Stimulated activated memory B cell treated with anti-CD40 and anti-IgM and Interleukin-4, amounts not matched to agents 10 μg/mL and 1 μg/mL and 100 μg/mL, for 72 hours (primary cell): ENCODE data around the gene ULK1.

ENCODE experiments used
- ATAC-seq: fragments of 150-1000 bp; cut with Tn5 transposase; 2 replicates; pipeline ENCODE4 v1.10.0; 2021
- H3K27ac Mint-ChIP-seq: one replicate; pipeline ENCODE4 v1.8.0; 2022; ENCODE audit warnings: mild to moderate bottlenecking, mixed read lengths
- H3K27me3 Mint-ChIP-seq: one replicate; pipeline ENCODE4 v1.8.0; 2022; ENCODE audit warnings: mixed read lengths
- H3K36me3 Mint-ChIP-seq: one replicate; pipeline ENCODE4 v1.8.0; 2022; ENCODE audit warnings: mixed read lengths
- H3K4me1 Mint-ChIP-seq: one replicate; pipeline ENCODE4 v1.8.0; 2022; ENCODE audit warnings: mixed read lengths
- H3K4me3 Mint-ChIP-seq: one replicate; pipeline ENCODE4 v1.8.0; 2022; ENCODE audit warnings: mild to moderate bottlenecking, moderate library complexity, mixed read lengths
- H3K9me3 Mint-ChIP-seq: one replicate; pipeline ENCODE4 v1.8.0; 2022; ENCODE audit warnings: mixed read lengths

Gene ULK1

DNA sequence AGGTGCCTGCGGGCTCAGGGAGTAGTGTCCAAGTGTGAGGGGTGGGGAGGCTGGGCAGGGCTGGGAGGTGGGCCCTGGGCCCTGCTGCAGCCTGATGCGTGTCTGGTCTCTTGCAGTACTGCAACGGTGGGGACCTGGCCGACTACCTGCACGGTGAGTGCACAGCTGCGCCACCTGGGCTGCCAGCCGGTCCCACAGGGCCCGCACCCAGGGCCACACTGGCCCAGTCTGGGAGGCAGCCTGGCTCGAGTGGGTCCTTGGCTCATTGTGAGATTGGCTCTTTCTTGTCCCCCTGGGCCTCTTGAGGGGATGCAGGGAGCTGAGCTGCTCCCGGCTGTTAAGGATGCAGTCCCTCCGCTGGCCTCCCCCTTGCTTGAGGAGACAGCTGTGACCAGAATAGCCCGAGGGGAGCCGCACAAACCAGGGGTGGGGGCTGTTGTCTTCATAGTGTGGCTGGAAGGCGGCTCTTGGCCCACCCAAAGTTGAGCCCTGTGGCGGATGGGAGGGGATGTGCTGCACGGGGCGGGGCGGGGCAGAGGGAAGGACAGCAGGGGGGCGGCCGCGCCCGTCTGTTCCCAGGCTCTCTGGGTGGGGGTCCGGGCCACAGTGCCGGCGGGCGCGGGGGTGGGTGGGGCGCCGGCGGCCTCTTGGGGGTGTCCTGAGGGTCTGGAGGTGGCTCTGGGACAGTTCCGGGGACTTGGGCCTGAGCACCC lies 13.1 kb downstream of the ULK1 start:
- Mint-ChIP-seq H3K4me1 (peaks cover 16% of the 10 kb centered on the region), H3K36me3 (peaks cover 13% of the 10 kb centered on the region), H3K4me3 (no peak overlapping the region), H3K27me3 (no peaks in the 10 kb centered on the region), H3K27ac (no peak overlapping the region), H3K9me3 (no peaks in the 10 kb centered on the region)
- peak; percentile 49 for ATAC-seq

DNA sequence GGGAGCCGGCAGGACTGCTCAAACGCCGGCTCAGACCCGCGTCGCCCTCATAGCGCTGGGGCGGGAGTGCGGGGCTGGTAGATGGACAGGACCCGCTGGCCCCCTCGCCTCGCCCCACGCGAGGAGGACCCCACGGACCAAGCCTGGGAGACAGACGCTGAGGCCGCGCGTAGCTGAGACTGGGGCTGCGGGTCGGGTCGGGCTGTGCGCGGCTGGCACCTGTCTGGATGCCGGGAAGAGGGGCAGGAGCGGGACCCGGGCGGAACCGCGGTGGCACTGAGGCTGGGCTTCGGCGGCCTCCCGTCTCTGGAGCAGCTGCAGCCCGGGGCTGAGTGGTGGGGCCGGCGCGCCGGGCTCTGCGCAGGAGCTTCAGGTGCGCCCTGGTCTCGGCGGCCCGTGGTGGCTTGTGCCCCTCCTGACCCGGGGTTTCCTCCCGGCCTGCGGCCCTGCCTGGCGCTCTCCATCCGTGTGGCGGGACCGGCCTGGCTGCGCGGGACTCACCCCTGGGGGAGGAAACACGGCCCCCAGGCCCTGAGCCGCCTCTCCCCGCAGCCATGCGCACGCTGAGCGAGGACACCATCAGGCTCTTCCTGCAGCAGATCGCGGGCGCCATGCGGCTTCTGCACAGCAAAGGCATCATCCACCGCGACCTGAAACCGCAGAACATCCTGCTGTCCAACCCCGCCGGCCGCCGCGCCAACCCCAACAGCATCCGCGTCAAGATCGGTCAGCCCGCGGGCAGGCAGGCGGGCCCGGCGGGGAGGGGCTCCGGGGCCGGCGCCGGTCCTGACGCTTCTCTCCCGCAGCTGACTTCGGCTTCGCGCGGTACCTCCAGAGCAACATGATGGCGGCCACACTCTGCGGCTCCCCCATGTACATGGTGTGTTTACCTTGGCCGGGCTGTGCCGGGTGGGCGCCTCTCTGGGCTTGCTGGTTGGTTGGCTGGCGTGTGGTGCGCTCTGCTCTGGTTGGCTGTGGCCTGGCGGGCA lies 14.0 kb downstream of the ULK1 start:
- ATAC-seq, result peak; percentile 35
- peaks cover 16% of the 10 kb centered on the region for H3K36me3 Mint-ChIP-seq
- H3K9me3 Mint-ChIP-seq, result no peaks in the 10 kb centered on the region
- H3K27me3 Mint-ChIP-seq, result no peaks in the 10 kb centered on the region
- no peak overlapping the region for H3K27ac Mint-ChIP-seq
- H3K4me1 Mint-ChIP-seq, result peaks cover 13% of the 10 kb centered on the region
- no peak overlapping the region for H3K4me3 Mint-ChIP-seq

DNA sequence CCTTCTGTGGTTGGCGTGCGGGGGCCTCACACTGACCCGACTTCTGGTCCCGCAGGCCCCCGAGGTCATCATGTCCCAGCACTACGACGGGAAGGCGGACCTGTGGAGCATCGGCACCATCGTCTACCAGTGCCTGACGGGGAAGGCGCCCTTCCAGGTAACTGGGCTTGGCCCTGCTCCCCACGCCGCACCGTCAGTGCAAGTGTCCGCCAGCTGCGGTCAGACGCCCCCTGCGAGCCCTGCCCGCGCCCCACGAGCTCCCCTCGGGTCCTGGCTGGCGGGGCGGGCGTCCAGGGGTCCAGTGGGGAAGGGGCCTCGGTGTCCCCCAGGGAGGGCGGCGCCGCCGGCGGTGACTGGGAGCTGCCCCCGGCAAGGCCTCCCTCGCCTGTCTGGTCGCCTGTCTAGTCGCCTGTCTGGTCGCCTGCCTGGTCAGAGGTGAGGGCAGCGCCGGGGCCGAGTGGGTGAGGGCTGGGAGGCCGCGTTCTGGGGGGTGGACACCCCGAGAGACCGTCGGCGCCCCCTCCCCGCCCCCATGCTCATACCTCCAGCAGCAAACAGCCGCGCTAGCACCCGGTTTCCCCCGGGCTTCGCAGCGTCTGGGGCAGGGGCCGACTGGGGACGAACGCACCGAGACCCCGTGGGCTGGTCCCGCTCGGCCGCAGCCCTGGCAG lies 14.8 kb downstream of the ULK1 start:
- no peak overlapping the region for H3K27ac Mint-ChIP-seq
- H3K9me3 Mint-ChIP-seq, result no peaks in the 10 kb centered on the region
- H3K36me3 Mint-ChIP-seq, result peaks cover 19% of the 10 kb centered on the region
- no peaks in the 10 kb centered on the region for H3K27me3 Mint-ChIP-seq
- peaks cover 8% of the 10 kb centered on the region for H3K4me1 Mint-ChIP-seq
- no peak overlapping the region for H3K4me3 Mint-ChIP-seq
- ATAC-seq, result peak; percentile 13

DNA sequence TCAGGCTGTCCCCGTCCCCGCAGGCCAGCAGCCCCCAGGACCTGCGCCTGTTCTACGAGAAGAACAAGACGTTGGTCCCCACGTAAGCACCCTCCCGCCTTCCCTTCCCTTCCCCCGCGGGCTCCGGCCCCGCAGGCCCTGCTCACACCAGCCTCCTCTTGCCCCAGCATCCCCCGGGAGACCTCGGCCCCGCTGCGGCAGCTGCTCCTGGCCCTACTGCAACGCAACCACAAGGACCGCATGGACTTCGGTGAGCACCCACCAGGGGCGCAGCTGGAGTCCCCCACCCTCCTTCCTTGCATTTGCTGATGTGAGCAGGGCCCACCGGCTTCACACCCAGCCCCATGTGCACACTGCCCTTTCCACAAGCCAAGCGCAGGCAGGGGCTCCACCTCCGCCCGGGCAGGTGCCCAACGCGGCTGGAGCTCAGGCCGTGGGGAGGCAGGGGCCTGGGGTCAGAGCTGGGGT lies 15.4 kb downstream of the ULK1 start:
- no peak overlapping the region for H3K4me3 Mint-ChIP-seq
- no peaks in the 10 kb centered on the region for H3K27me3 Mint-ChIP-seq
- no peak overlapping the region for H3K27ac Mint-ChIP-seq
- ATAC-seq, result no peak
- H3K4me1 Mint-ChIP-seq, result peaks cover 8% of the 10 kb centered on the region
- peaks cover 24% of the 10 kb centered on the region for H3K36me3 Mint-ChIP-seq
- no peaks in the 10 kb centered on the region for H3K9me3 Mint-ChIP-seq

DNA sequence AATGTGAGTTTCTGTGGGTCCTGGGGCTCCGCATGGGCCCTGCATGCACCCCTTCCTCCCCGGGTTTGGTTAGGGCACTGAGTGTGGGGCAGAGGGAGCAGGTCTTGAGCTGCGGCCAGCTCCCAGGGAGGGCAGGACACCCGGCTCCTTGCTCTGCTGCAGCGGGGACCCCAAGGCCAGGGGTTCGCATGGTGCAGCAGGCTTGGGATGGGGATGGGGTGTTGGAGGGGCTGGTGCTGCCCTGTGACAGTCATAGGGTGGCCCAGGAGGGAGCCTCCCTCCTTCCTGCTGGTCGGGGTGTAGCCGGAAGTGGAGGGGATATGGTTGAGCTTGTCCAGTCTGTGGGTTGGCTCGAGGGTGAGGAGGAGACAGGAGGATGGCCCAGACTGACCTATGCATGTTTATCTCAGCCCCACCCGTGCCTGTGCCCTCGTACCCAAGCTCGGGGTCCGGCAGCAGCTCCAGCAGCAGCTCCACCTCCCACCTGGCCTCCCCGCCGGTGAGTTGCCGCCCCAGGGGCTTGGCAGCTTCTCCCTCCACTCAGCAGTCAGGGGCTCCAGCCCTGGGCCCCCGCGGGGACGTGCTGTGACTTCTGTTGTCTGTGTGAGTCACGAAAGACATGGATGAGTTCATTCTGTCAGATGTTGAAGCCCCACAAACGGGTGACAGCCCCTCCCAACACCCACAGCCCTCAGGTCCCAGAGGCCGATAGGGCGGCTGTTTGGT lies 16.0 kb downstream of the ULK1 start:
- peaks cover 3% of the 10 kb centered on the region for H3K4me1 Mint-ChIP-seq
- H3K36me3 Mint-ChIP-seq, result peaks cover 31% of the 10 kb centered on the region
- H3K4me3 Mint-ChIP-seq, result no peak overlapping the region
- H3K9me3 Mint-ChIP-seq, result no peaks in the 10 kb centered on the region
- ATAC-seq, result no peak
- no peak overlapping the region for H3K27ac Mint-ChIP-seq
- no peaks in the 10 kb centered on the region for H3K27me3 Mint-ChIP-seq

DNA sequence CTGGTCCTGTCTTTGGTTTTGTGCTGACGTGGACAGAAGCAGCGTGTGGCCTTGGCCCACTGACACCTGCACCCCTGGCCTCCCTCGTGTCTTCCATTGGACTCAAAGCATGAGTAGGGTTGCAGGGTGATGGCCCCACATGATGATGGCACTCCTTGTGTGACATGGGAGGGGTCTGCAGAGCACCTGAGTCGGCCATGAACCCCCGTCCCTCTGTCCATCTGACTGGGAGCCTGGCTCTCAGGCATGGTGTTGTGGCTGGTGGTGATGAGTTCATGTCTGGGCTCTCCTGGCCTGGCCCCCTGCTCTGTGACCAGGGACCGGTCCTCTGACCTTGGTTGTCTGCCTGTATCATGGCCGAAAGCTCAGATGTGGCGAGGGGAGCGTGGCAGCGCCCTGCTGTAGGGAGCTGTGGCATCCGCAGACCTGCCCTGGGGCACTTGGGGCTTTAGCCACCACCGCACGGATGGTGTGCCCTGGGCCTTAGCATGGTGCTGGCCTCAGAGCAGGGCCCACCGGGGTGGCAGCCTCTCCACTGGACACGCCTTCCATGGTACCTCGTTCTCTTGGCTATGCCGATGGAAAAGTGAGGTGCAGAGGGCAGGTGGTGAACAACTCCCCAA lies 16.7 kb downstream of the ULK1 start:
- Mint-ChIP-seq H3K4me1 (no peaks in the 10 kb centered on the region), H3K27me3 (no peaks in the 10 kb centered on the region), H3K27ac (no peak overlapping the region), H3K36me3 (peaks cover 31% of the 10 kb centered on the region), H3K9me3 (no peaks in the 10 kb centered on the region), H3K4me3 (no peak overlapping the region)
- ATAC-seq, result no peak

DNA sequence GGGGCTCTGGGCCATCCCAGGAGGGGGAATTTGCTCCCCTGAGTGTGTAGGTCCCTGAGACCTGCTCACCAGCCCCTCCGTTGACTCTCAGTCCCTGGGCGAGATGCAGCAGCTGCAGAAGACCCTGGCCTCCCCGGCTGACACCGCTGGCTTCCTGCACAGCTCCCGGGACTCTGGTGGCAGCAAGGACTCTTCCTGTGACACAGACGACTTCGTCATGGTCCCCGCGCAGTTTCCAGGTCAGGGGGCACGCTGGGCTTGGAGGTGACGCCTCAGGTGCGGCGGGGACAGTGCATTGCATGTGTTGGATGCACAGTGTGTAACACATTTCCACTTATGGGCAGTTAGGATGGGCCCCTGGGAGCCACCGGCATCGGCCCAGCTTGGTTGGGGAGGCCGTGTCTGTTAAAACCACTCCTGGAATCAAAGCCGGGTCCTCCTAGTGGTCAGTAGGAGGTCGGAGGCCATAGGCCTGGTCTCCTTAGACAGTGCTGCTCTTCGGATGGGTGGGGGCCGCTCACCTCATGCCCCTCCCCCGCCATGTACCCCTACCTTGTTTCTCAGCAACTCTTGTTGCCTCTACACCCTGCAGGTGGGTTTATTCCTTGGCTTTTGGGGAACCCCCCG lies 17.5 kb downstream of the ULK1 start:
- Mint-ChIP-seq H3K36me3 (peaks cover 38% of the 10 kb centered on the region), H3K27me3 (no peaks in the 10 kb centered on the region), H3K4me3 (no peak overlapping the region), H3K9me3 (no peaks in the 10 kb centered on the region), H3K27ac (no peak overlapping the region), H3K4me1 (no peaks in the 10 kb centered on the region)
- ATAC-seq, result no peak

DNA sequence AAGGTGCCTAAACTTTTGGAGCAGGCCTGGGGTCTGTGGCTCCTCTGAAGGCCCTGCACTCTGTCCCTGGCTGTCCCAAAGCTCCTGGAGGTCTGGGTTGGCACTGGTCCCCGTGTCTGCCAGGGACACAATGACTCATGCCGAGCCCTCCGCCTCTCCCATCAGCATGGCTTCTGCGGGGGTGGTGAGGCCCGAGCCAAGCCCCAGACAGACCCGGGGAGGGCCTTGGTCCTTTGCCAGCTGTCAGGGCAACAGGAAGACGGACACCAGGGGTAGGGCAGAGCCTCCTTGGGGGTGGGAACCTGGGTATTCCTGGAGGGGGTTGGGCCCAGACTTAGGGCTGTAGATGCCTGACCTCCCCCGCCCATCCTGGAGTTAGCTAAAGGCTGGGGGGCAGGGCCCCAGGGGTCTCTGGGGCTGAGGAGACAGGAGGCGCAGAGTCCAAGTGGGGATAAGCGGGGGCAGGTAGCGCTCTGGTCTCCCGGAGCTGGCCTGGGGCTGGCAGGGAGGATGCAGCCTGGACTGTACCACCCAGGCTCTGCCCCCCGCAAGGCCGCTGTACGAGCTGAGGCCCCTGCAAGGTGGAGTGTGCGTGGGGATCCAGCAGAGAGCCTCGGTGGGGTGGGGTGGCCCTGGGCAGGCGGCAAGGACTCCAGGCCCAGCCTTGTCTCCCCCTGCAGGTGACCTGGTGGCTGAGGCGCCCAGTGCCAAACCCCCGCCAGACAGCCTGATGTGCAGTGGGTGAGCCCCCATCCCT lies 18.3 kb downstream of the ULK1 start:
- no peak for ATAC-seq
- Mint-ChIP-seq H3K4me3 (no peak overlapping the region), H3K36me3 (peaks cover 38% of the 10 kb centered on the region), H3K27me3 (no peaks in the 10 kb centered on the region), H3K4me1 (no peaks in the 10 kb centered on the region), H3K9me3 (no peaks in the 10 kb centered on the region), H3K27ac (no peak overlapping the region)

DNA sequence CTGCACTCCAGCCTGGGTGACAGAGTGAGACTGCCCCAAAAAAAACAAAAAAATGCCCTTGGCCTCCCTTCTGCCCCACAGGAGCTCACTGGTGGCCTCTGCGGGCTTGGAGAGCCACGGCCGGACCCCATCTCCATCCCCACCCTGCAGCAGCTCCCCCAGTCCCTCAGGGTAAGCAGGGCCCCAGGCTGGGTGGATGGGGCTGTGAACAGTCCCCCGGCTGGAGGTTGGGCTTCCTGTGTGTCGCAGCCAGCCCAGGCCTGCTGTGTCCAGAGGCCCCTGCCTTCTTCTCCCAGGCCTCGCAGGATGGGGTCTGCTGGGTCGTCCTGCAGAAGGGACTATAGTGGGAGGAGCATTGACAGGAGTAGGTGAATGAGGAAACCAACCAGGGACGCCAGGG lies 19.2 kb downstream of the ULK1 start:
- Mint-ChIP-seq H3K4me3 (no peak overlapping the region), H3K27me3 (no peaks in the 10 kb centered on the region), H3K4me1 (no peaks in the 10 kb centered on the region), H3K36me3 (peaks cover 37% of the 10 kb centered on the region), H3K27ac (no peak overlapping the region), H3K9me3 (no peaks in the 10 kb centered on the region)
- no peak for ATAC-seq

DNA sequence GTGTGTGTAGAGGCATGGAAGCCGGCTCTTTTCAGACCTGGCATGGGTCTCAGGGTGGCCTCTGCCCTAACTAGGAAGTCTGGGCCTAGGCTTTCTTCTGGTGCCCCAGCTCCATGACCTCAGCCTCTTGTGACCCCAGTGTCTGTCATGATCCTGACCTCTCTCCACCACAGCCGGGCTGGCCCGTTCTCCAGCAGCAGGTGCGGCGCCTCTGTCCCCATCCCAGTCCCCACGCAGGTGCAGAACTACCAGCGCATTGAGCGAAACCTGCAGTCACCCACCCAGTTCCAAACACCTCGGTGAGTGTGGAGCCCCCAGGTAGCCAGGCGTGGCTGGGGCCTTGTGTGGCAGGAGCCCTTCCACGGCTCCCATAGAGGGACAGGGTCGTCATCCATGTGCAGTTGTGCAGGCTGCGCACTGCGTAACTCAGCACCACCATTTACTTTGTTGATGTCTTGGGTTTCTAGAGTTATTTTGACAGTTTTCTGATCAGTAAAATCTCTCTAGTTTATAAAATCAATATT lies 19.8 kb downstream of the ULK1 start:
- no peaks in the 10 kb centered on the region for H3K9me3 Mint-ChIP-seq
- no peak overlapping the region for H3K4me3 Mint-ChIP-seq
- H3K36me3 Mint-ChIP-seq, result peaks cover 33% of the 10 kb centered on the region
- no peak for ATAC-seq
- H3K4me1 Mint-ChIP-seq, result no peaks in the 10 kb centered on the region
- H3K27ac Mint-ChIP-seq, result no peak overlapping the region
- H3K27me3 Mint-ChIP-seq, result no peaks in the 10 kb centered on the region

DNA sequence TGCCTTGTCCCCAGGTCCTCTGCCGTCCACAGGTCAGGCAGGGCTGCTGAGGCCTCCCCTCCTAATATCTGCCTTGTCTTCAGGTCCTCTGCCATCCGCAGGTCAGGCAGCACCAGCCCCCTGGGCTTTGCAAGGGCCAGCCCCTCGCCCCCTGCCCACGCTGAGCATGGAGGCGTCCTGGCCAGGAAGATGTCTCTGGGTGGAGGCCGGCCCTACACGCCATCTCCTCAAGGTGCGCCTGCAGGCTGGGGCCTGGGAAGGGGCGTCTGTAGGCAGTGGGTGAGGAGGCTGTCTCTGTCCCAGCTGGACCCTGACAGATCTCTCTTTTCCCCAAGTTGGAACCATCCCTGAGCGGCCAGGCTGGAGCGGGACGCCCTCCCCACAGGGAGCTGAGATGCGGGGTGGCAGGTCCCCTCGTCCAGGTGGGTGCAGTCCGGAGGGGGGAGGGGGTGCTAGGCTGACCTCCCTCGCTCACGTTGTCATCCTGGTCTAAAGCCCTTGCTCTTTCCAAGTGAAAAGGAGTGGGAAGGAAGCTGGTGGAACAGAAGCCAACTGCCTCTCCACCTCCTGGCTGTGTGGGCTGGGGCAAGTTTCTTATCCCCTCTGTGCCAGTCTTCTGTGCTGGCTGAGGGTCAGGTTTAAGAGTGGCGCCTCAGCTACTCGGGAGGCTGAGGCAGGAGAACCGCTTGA lies 20.7 kb downstream of the ULK1 start:
- no peak overlapping the region for H3K4me3 Mint-ChIP-seq
- ATAC-seq, result no peak
- no peaks in the 10 kb centered on the region for H3K27me3 Mint-ChIP-seq
- peaks cover 33% of the 10 kb centered on the region for H3K36me3 Mint-ChIP-seq
- no peaks in the 10 kb centered on the region for H3K4me1 Mint-ChIP-seq
- H3K27ac Mint-ChIP-seq, result no peak overlapping the region
- no peaks in the 10 kb centered on the region for H3K9me3 Mint-ChIP-seq

DNA sequence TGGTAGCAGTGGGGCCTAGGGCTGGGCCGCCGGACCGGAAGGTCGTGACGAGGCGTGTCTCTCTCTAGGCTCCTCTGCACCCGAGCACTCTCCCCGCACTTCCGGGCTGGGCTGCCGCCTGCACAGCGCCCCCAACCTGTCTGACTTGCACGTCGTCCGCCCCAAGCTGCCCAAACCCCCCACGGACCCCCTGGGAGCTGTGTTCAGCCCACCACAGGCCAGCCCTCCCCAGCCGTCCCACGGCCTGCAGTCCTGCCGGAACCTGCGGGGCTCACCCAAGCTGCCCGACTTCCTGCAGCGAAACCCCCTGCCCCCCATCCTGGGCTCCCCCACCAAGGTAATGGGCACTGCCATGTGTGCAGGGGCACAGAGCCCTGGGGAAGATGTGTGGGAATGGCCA lies 21.4 kb downstream of the ULK1 start:
- Mint-ChIP-seq H3K4me1 (no peaks in the 10 kb centered on the region), H3K27me3 (no peaks in the 10 kb centered on the region), H3K9me3 (no peaks in the 10 kb centered on the region), H3K4me3 (no peak overlapping the region), H3K36me3 (peaks cover 38% of the 10 kb centered on the region), H3K27ac (no peak overlapping the region)
- ATAC-seq, result no peak
